Chondrocyte (in vitro differentiated cells): Measurements from ENCODE around the gene PRR30. TPM values are rescaled to one million over a fixed set of nuclear protein-coding genes. Genes with fewer than 3 reads are reported as not detected.

ENCODE experiments used
- DNase-seq: peaks from one replicate; pipeline ENCODE4 v3.0.0; 2021; ENCODE audit warnings: mixed read lengths, low spot score
- H3K27ac Mint-ChIP-seq: one replicate; pipeline ENCODE4 v1.8.0; 2021; ENCODE audit warnings: mild to moderate bottlenecking, moderate library complexity, mixed read lengths; ENCODE audit not compliant: unreplicated experiment
- H3K27me3 Mint-ChIP-seq: 2 replicates; pipeline ENCODE4 v1.8.0; 2021; ENCODE audit warnings: low read depth, mixed read lengths
- H3K36me3 Mint-ChIP-seq: 2 replicates; pipeline ENCODE4 v1.8.0; 2021; ENCODE audit warnings: low read depth, mixed read lengths
- H3K4me1 Mint-ChIP-seq: 2 replicates; pipeline ENCODE4 v1.8.0; 2021; ENCODE audit warnings: low read depth, mild to moderate bottlenecking, mixed read lengths
- H3K4me3 Mint-ChIP-seq: one replicate; pipeline ENCODE4 v1.8.0; 2021; ENCODE audit warnings: mild to moderate bottlenecking, moderate library complexity, mixed read lengths; ENCODE audit not compliant: unreplicated experiment
- H3K9me3 Mint-ChIP-seq: 2 replicates; pipeline ENCODE4 v1.8.0; 2021; ENCODE audit warnings: low read depth, mixed read lengths
- total RNA-seq: library from RNA; stranded (reverse); gene quantifications from 3 replicates; pipeline ENCODE4 v1.2.1, GENCODE V29; 2021
- TF ChIP-seq, protein P1 (sequence below): fragments of 200-600 bp; sonication (generic); IDR thresholded peaks from 2 replicates; pipeline ENCODE4 v1.5.0; 2021; ENCODE audit warnings: antibody characterized with exemption, mild to moderate bottlenecking, moderate library complexity

PRR30 gene
- total RNA-seq, 1 donor from 2014 or later, result not detected

DNA sequence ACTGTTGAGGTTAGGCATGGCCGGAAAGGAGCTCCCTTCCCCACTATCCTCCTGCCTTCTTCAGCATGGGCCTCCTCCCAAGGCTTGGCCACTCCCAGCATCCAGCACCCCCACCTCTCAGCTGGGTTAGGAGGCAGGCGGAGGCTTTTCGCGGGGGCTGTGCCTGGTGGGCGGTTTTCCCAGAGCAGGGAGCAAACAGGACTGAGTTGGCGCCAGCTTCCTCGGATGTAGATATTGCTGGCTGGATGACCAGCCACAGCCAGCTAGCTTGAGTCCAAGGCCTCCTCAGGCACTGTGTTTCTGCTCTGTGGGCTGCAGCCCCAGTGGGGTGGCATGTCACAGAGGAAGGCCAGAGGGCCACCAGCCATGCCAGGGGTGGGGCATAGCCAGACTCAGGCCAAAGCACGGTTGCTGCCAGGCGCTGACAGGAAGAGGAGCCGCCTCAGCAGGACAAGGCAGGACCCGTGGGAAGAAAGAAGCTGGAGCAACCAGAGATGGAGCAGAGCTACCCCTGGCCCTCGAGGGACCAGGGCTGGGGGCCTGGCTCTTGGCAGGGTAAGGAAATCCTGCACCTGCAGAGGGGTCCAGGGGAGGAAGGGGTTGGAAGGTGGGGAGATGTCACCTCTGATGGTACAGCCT is 9.7 kb upstream of the PRR30 start, which contains the start of gene TCF23:
Gene TCF23, plus strand, starts transcription at position 204 of the 639 bp plus-strand sequence. Its CDS starts 130 bp downstream, at position 334.
- Mint-ChIP-seq H3K36me3 (no peaks in the 10 kb centered on the region), H3K27me3 (peaks cover 11% of the 10 kb centered on the region), H3K4me3 (no peak within 1 kb of the TSS), H3K27ac (no peak within 1 kb of the TSS), H3K4me1 (no peaks in the 10 kb centered on the region), H3K9me3 (no peaks in the 10 kb centered on the region)
- DNase-seq, result peak; percentile 75
- TF ChIP-seq, protein P1, sequence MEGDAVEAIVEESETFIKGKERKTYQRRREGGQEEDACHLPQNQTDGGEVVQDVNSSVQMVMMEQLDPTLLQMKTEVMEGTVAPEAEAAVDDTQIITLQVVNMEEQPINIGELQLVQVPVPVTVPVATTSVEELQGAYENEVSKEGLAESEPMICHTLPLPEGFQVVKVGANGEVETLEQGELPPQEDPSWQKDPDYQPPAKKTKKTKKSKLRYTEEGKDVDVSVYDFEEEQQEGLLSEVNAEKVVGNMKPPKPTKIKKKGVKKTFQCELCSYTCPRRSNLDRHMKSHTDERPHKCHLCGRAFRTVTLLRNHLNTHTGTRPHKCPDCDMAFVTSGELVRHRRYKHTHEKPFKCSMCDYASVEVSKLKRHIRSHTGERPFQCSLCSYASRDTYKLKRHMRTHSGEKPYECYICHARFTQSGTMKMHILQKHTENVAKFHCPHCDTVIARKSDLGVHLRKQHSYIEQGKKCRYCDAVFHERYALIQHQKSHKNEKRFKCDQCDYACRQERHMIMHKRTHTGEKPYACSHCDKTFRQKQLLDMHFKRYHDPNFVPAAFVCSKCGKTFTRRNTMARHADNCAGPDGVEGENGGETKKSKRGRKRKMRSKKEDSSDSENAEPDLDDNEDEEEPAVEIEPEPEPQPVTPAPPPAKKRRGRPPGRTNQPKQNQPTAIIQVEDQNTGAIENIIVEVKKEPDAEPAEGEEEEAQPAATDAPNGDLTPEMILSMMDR, result no peak

DNA sequence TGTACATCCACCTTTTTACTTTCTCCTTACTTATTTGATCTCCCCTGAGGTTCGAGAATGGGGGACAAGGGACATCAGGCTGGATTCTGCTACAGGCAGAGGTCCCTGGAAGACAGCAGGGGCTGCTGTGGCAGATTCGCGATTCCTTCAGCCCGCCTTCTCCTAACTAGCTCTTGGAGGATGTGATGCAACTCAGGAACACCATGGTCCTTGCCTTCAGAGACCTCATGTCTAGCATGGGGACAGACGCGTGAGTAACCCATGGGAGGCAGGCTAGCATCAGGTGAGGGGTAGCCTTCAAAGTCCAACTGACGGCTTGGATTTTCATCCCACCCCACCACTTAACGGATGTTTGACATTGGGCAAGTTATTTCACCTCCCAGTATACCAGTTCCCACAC is 8.7 kb upstream of the PRR30 start:
- TF ChIP-seq, protein P1, result no peak
- no peak overlapping the region for H3K27ac Mint-ChIP-seq
- peaks cover 18% of the 10 kb centered on the region for H3K27me3 Mint-ChIP-seq
- peaks cover 1% of the 10 kb centered on the region for H3K36me3 Mint-ChIP-seq
- no peaks in the 10 kb centered on the region for H3K4me1 Mint-ChIP-seq
- no peak overlapping the region for H3K4me3 Mint-ChIP-seq
- peaks cover 6% of the 10 kb centered on the region for H3K9me3 Mint-ChIP-seq
- DNase-seq, result peak; percentile 20

DNA sequence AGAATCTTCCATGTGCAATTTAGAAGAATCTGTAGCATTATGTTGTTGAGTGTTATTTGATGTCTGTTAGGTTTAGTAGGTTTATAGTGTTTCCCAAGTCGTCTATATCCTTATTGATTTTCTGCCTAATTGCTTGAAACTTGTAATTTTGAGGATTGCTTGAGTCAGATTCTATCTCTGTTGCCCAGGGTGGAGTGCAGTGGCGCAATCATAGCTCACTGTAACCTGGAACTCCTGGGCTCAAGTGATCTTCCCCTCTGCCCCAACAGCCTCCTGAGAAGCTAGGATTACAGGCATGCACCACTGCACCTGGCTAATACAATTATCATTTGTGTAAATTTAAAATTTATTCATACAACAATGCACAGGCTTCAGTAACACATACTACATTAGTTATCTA is 6.5 kb upstream of the PRR30 start:
- Mint-ChIP-seq H3K4me1 (no peaks in the 10 kb centered on the region), H3K27me3 (peaks cover 25% of the 10 kb centered on the region), H3K4me3 (no peak overlapping the region), H3K36me3 (peaks cover 1% of the 10 kb centered on the region), H3K9me3 (peaks cover 10% of the 10 kb centered on the region), H3K27ac (no peak overlapping the region)
- DNase-seq, result no peak
- TF ChIP-seq, protein P1, result no peak

DNA sequence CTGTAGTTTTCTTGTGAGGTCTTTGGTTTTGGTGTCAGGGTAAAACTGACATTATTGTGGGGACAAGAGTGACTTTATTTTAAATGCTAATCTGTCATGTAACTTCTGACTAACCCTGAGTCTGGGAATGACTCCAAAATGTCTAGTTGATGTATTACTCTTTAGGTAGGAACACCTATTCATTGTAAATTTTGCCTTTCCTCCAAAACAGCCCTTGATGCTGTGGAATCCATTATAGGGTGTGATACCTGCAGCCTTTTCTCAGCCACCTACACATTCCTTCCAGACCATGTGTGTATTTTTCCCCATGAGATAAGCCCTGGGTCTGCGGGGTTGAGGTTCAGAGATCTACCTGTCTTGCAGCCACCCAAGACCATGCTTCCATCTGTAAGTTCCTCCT is 4.1 kb upstream of the PRR30 start:
- Mint-ChIP-seq H3K4me1 (no peaks in the 10 kb centered on the region), H3K36me3 (peaks cover 1% of the 10 kb centered on the region), H3K9me3 (peaks cover 10% of the 10 kb centered on the region), H3K27ac (no peak overlapping the region), H3K4me3 (no peak overlapping the region), H3K27me3 (peaks cover 24% of the 10 kb centered on the region)
- TF ChIP-seq, protein P1, result no peak
- peak; percentile 15 for DNase-seq

DNA sequence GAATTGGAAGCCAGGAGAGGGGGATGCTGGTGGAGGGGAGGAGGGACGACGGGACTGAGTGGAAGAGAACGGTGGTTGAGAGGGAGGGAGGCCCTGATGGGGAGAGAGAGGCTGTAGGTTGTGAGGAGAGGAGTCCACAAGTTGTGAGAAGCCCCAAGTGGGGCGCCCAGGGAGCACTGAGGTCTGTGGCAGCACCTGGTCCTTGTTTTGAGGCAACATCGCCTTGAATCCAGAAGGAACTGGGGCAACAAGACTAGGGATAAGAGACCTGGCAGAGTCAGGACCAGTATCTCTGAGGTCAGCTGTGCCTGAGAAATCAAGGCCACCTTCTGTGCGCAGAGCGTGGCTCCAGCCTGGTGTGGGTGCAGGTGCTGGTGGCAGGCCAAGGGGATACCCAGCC is 1.1 kb downstream of the PRR30 start:
- Mint-ChIP-seq H3K27me3 (peaks cover 10% of the 10 kb centered on the region), H3K9me3 (peaks cover 5% of the 10 kb centered on the region), H3K4me3 (no peak overlapping the region), H3K4me1 (peaks cover 8% of the 10 kb centered on the region), H3K27ac (no peak overlapping the region), H3K36me3 (peaks cover 1% of the 10 kb centered on the region)
- TF ChIP-seq, protein P1, result no peak
- no peak for DNase-seq
